Measurements from ENCODE around the gene NDUFS8.

Gene NDUFS8

GRCh38 chr11:68037411-68038225, 7.1 kb downstream of the NDUFS8 start:
- no peak for TF ChIP-seq CTCF (IDR thresholded peaks at IDR 0.05; ENCODE audit: borderline replicate concordance, insufficient read depth, low read depth, low read length)
- H3K4me3 ChIP-seq (ENCODE audit: low read depth, low read length), result no peak overlapping the region

- no peak for TF ChIP-seq CTCF (IDR thresholded peaks at IDR 0.05; ENCODE audit: borderline replicate concordance, insufficient read depth, low read depth, low read length)
- H3K4me3 ChIP-seq (ENCODE audit: low read depth, low read length), result peak overlapping the region; percentile 92
Measured at GRCh38 chr11:68038226-68038717, 7.8 kb downstream of the NDUFS8 start.

- peak within 1 kb of the TSS; percentile 92 for H3K4me3 ChIP-seq (ENCODE audit: low read depth, low read length)
- TF ChIP-seq CTCF (IDR thresholded peaks at IDR 0.05; ENCODE audit: borderline replicate concordance, insufficient read depth, low read depth, low read length), result no peak
Measured at GRCh38 chr11:68038718-68039525, 8.4 kb downstream of the NDUFS8 start, which contains the start of gene TCIRG1. TCIRG1 (plus strand) TSS chr11:68039025; CDS start chr11:68041272, 2,247 bp downstream.

GRCh38 chr11:68039526-68040086, 9.1 kb downstream of the NDUFS8 start:
- H3K4me3 ChIP-seq (ENCODE audit: low read depth, low read length), result peak overlapping the region; percentile 92
- no peak for TF ChIP-seq CTCF (IDR thresholded peaks at IDR 0.05; ENCODE audit: borderline replicate concordance, insufficient read depth, low read depth, low read length)

GRCh38 chr11:68040101-68040956, 9.8 kb downstream of the NDUFS8 start:
- TF ChIP-seq CTCF (IDR thresholded peaks at IDR 0.05; ENCODE audit: borderline replicate concordance, insufficient read depth, low read depth, low read length), result no peak
- peak overlapping the region; percentile 92 for H3K4me3 ChIP-seq (ENCODE audit: low read depth, low read length)

- H3K4me3 ChIP-seq (ENCODE audit: low read depth, low read length), result peak overlapping the region; percentile 92
- TF ChIP-seq CTCF (IDR thresholded peaks at IDR 0.05; ENCODE audit: borderline replicate concordance, insufficient read depth, low read depth, low read length), result no peak
Measured at GRCh38 chr11:68040957-68041591, 10.6 kb downstream of the NDUFS8 start.

Measured in GM12875 (cell line).